Measurements from ENCODE around the gene SLC26A8. TPM values are rescaled to one million over a fixed set of nuclear protein-coding genes. Genes with fewer than 3 reads are reported as not detected.

SLC26A8 gene
- total and polyA plus RNA-seq, 4 donors: 0.03 to 0.33 (median 0.18) TPM

DNA sequence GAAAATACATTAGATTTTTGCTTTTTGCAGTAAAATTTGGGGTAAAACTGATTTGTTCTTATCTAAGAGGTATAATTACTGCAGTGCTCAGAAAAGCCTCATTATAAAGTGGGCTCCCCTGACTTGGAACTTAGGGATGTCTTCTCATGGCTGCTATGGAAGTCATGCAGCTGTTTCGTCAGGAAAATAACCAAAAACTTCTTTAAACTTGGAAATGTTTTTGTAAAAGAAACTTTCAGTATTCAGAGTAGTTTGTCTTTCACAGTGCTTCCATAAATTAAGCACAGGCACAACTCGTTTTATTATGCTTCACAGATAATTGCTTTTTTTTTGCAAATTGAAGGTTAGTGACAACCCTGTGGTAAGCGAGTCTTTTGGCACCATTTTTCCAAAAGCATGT lies 10.0 kb upstream of the SLC26A8 start:
- Histone ChIP-seq H3K9ac (ENCODE audit: low read depth in 1 of 2, low read length in 2 of 2) (no peak overlapping the region), H3K4me1 (ENCODE audit: control insufficient read depth in 4 of 4, insufficient read depth in 4 of 4, low read length in 3 of 4) (peaks cover 24 to 58% (median 30%) of the 10 kb centered on the region in 4 donors), H3K27ac (ENCODE audit: low read depth in 1 of 2, low read length in 2 of 2) (no peak overlapping the region), H3K4me3 (ENCODE audit: low read depth in 1 of 3, low read length in 3 of 3) (no peak overlapping the region), H3K9me3 (ENCODE audit: control insufficient read depth in 4 of 4, low read length in 3 of 4) (no peaks in the 10 kb centered on the region), H3K27me3 (ENCODE audit: control insufficient read depth in 4 of 4, insufficient read depth in 4 of 4, low read length in 3 of 4) (no peaks in the 10 kb centered on the region), H3K36me3 (ENCODE audit: control insufficient read depth in 4 of 4, insufficient read depth in 3 of 4, low read depth in 1 of 4, low read length in 3 of 4) (no peaks in the 10 kb centered on the region)
- WGBS: 77% methylated on average over 3 of the region's 3 CpGs
- no peak for DNase-seq (ENCODE audit: low spot score)
- TF ChIP-seq FOXA1 (IDR thresholded peaks at IDR 0.05) (no peak), EGR1 (IDR thresholded peaks at IDR 0.05; ENCODE audit: low read depth in 2 of 2) (no peak), FOXA2 (IDR thresholded peaks at IDR 0.05) (no peak), YY1 (IDR thresholded peaks at IDR 0.05) (no peak), JUND (IDR thresholded peaks at IDR 0.05) (no peak), SP1 (IDR thresholded peaks at IDR 0.05) (no peak)
- TF ChIP-seq, protein P1, sequence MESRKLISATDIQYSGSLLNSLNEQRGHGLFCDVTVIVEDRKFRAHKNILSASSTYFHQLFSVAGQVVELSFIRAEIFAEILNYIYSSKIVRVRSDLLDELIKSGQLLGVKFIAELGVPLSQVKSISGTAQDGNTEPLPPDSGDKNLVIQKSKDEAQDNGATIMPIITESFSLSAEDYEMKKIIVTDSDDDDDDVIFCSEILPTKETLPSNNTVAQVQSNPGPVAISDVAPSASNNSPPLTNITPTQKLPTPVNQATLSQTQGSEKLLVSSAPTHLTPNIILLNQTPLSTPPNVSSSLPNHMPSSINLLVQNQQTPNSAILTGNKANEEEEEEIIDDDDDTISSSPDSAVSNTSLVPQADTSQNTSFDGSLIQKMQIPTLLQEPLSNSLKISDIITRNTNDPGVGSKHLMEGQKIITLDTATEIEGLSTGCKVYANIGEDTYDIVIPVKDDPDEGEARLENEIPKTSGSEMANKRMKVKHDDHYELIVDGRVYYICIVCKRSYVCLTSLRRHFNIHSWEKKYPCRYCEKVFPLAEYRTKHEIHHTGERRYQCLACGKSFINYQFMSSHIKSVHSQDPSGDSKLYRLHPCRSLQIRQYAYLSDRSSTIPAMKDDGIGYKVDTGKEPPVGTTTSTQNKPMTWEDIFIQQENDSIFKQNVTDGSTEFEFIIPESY (IDR thresholded peaks at IDR 0.05): no peak
- TF ChIP-seq, protein P2, sequence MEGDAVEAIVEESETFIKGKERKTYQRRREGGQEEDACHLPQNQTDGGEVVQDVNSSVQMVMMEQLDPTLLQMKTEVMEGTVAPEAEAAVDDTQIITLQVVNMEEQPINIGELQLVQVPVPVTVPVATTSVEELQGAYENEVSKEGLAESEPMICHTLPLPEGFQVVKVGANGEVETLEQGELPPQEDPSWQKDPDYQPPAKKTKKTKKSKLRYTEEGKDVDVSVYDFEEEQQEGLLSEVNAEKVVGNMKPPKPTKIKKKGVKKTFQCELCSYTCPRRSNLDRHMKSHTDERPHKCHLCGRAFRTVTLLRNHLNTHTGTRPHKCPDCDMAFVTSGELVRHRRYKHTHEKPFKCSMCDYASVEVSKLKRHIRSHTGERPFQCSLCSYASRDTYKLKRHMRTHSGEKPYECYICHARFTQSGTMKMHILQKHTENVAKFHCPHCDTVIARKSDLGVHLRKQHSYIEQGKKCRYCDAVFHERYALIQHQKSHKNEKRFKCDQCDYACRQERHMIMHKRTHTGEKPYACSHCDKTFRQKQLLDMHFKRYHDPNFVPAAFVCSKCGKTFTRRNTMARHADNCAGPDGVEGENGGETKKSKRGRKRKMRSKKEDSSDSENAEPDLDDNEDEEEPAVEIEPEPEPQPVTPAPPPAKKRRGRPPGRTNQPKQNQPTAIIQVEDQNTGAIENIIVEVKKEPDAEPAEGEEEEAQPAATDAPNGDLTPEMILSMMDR (IDR thresholded peaks at IDR 0.05; ENCODE audit: low read depth, low read length, missing input control): no peak
- TF ChIP-seq, protein P3, sequence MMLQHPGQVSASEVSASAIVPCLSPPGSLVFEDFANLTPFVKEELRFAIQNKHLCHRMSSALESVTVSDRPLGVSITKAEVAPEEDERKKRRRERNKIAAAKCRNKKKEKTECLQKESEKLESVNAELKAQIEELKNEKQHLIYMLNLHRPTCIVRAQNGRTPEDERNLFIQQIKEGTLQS (IDR thresholded peaks at IDR 0.05): no peak

DNA sequence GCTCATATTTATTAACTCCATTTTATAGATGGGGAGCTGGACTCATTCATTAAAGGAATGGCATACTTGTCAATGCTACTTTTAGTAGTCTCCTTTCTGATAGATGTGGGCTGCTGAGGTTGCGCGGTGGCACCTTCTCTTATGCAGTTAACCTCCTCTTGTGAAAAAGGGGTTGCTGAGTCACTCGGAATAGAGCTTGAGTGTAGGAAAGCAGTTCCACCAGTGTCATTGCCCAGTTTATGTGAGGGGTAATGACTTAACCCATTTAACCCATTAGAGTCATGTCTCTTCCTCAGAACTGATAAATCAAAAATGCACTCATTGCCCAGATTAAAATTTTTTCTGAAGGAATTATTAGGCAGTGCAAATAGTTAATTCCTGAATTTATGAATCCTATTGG lies 9.5 kb upstream of the SLC26A8 start:
- Histone ChIP-seq H3K9ac (ENCODE audit: low read depth in 1 of 2, low read length in 2 of 2) (no peak overlapping the region), H3K4me1 (ENCODE audit: control insufficient read depth in 4 of 4, insufficient read depth in 4 of 4, low read length in 3 of 4) (peaks cover 24 to 53% (median 26%) of the 10 kb centered on the region in 4 donors), H3K27me3 (ENCODE audit: control insufficient read depth in 4 of 4, insufficient read depth in 4 of 4, low read length in 3 of 4) (no peaks in the 10 kb centered on the region), H3K27ac (ENCODE audit: low read depth in 1 of 2, low read length in 2 of 2) (peak overlapping the region in 1 of 2 donors; percentile 3), H3K36me3 (ENCODE audit: control insufficient read depth in 4 of 4, insufficient read depth in 3 of 4, low read depth in 1 of 4, low read length in 3 of 4) (no peaks in the 10 kb centered on the region), H3K4me3 (ENCODE audit: low read depth in 1 of 3, low read length in 3 of 3) (no peak overlapping the region), H3K9me3 (ENCODE audit: control insufficient read depth in 4 of 4, low read length in 3 of 4) (no peaks in the 10 kb centered on the region)
- no peak for TF ChIP-seq FOXA1 (IDR thresholded peaks at IDR 0.05)
- no peak for TF ChIP-seq SP1 (IDR thresholded peaks at IDR 0.05)
- TF ChIP-seq RXRA (IDR thresholded peaks at IDR 0.05): no peak
- TF ChIP-seq, protein P1 (IDR thresholded peaks at IDR 0.05): no peak
- TF ChIP-seq, protein P4, sequence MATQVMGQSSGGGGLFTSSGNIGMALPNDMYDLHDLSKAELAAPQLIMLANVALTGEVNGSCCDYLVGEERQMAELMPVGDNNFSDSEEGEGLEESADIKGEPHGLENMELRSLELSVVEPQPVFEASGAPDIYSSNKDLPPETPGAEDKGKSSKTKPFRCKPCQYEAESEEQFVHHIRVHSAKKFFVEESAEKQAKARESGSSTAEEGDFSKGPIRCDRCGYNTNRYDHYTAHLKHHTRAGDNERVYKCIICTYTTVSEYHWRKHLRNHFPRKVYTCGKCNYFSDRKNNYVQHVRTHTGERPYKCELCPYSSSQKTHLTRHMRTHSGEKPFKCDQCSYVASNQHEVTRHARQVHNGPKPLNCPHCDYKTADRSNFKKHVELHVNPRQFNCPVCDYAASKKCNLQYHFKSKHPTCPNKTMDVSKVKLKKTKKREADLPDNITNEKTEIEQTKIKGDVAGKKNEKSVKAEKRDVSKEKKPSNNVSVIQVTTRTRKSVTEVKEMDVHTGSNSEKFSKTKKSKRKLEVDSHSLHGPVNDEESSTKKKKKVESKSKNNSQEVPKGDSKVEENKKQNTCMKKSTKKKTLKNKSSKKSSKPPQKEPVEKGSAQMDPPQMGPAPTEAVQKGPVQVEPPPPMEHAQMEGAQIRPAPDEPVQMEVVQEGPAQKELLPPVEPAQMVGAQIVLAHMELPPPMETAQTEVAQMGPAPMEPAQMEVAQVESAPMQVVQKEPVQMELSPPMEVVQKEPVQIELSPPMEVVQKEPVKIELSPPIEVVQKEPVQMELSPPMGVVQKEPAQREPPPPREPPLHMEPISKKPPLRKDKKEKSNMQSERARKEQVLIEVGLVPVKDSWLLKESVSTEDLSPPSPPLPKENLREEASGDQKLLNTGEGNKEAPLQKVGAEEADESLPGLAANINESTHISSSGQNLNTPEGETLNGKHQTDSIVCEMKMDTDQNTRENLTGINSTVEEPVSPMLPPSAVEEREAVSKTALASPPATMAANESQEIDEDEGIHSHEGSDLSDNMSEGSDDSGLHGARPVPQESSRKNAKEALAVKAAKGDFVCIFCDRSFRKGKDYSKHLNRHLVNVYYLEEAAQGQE (IDR thresholded peaks at IDR 0.05): no peak
- TF ChIP-seq JUND (IDR thresholded peaks at IDR 0.05): no peak
- TF ChIP-seq EGR1 (IDR thresholded peaks at IDR 0.05; ENCODE audit: low read depth in 2 of 2): no peak
- TF ChIP-seq, protein P5, sequence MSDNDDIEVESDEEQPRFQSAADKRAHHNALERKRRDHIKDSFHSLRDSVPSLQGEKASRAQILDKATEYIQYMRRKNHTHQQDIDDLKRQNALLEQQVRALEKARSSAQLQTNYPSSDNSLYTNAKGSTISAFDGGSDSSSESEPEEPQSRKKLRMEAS (IDR thresholded peaks at IDR 0.05): no peak
- TF ChIP-seq RAD21 (IDR thresholded peaks at IDR 0.05): no peak
- TF ChIP-seq, protein P2 (IDR thresholded peaks at IDR 0.05; ENCODE audit: low read depth, low read length, missing input control): no peak
- no peak for TF ChIP-seq YY1 (IDR thresholded peaks at IDR 0.05)
- TF ChIP-seq TAF1 (conservative IDR thresholded peaks at IDR 0.05): no peak
- no peak for TF ChIP-seq NR2F2 (IDR thresholded peaks at IDR 0.05)
- TF ChIP-seq GABPA (IDR thresholded peaks at IDR 0.05 in 1 of 2, conservative IDR thresholded peaks at IDR 0.05 in 1 of 2): no peak
- TF ChIP-seq, protein P3 (IDR thresholded peaks at IDR 0.05): no peak
- TF ChIP-seq HNF4A (conservative IDR thresholded peaks at IDR 0.05): no peak
- no peak for TF ChIP-seq FOXA2 (IDR thresholded peaks at IDR 0.05)
- TF ChIP-seq HNF4G (IDR thresholded peaks at IDR 0.05): no peak
- DNase-seq (ENCODE audit: low spot score): no peak
- WGBS: 70% methylated on average over 3 of the region's 3 CpGs

Measured in liver (tissue), 9 donors.